GM21723 (cell line): ENCODE results near the gene ATL3.
"Not testable (repeated sequence)": the region's sequence is repeated elsewhere in the genome, so short reads cannot be mapped to it uniquely, and the experiment has no call there.

Experiments used
- ATAC-seq: cut with Tn5 transposase; IDR thresholded peaks from one replicate; pipeline ENCODE4 v1.9.1; 2021; ENCODE audit warnings: mild to moderate bottlenecking, moderate library complexity; ENCODE audit not compliant: unreplicated experiment

Gene ATL3

DNA sequence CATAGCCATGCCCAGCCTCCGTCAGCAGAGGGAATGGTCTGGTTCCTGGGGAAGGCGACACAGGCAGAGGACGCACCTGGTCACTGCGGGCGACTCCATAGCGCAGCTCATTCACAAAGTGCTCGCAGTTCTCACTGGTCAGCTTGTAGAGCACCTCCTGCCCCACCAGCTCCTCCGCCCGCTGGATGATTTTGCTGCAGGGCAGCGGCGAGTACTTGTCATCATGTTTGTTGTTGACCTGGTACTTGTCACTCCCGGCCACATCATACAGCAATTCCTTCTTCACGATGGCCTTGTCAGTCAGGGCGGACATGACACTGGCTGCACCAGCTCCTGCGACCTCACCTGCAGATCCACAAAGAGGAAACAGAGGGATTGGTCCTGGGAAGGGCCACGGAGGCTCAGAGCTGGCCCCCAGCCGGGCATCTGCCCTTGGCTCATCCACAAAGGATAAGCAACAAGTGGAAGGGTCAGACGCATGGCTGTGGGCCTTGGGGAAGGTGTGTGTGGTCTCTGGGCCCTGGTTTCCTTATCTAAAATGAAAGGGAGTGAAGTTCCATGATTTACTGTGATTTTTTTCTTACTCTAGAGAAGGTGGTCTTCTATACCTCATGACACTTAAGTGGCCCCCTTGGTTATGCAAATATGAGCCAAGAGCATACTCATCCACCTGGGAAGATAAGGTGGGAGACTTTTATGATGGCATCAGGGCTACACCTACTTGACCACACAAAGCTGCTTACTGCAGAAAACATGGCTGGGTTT lies 81.0 kb downstream of the ATL3 start:
- ATAC-seq = no peak

DNA sequence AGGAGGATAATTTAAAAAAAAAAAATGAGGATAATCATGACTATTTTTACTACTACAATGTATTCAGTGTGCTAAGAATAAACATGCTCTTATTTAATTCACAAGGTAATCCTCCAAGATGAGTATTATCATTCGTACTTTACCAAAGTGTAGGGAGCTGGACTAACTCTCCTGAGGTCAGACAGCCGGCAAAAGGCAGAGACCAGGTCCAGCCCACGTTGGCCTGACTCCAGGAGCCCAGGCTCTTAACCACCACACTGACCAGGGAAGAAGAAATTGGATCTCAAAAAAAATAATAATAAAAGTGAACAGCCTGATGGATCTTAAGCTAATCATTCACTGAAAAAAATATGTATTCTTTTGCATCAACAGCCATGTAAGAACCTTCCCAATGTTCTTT lies 82.2 kb downstream of the ATL3 start:
- ATAC-seq = no peak

DNA sequence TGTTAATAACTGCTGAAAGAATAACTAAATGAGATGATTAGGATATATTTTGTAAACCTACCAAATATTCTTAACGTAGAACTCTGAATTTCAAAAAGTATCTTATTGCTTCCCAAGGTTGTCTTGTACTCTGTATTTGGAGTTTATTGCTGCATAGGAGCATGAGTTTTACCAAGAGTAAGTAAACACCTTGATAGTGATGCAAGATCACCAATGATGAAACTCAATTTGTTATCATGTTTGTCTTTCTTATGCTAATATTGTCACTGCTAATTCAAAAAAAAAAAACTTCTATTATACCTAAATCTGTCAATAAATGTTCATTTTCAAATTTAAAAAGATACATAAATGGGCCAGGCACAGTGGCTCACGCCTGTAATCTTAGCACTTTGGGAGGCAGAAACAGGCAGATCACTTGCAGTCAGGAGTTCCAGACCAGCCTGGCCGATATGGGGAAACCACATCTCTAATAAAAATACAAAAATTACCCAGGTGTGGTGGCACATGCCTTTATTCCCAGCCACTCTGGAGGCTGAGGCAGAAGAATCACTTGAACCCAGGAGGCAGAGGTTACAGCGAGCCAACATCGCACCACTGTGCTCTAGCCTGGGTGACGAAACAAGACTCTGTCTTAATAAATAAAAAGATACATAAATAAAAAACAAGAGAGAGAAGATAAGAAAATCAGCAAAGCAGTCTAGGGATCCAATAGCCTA lies 84.6 kb downstream of the ATL3 start:
- no peak for ATAC-seq

DNA sequence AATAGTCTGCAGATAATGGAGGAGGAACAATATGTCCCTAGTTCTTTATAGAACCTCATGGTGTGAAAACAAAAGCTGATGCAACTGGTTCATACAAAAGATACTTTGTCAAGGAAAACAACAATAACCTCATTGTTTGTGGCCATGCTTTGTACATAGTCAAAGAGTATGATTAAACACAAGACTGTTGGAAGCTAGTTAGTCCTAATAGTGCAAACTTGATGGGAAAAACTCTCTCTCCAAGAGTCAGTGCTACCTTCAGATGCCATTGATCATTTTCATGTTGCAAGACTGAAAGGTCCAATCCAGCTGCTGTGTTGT lies 87.9 kb downstream of the ATL3 start:
- no peak for ATAC-seq

DNA sequence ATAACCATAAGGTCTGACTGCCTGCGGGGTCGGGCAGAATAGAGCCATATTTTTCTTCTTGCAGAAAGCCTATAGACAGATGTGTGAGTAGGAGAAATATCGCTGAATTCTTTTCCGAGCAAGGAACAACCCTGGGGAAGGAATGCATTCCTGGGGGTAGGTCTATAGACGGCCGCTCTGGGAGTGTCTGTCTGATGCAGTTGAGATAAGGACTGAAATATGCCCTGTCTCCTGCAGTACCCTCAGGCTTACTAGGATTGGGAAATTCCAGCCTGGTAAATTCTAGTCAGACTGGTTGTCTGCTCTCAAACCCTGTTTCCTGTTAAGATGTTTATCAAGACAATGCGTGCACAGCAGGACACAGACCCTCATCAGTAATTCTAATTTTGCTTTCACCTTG lies 90.0 kb downstream of the ATL3 start:
- ATAC-seq = not testable (repeated sequence)

DNA sequence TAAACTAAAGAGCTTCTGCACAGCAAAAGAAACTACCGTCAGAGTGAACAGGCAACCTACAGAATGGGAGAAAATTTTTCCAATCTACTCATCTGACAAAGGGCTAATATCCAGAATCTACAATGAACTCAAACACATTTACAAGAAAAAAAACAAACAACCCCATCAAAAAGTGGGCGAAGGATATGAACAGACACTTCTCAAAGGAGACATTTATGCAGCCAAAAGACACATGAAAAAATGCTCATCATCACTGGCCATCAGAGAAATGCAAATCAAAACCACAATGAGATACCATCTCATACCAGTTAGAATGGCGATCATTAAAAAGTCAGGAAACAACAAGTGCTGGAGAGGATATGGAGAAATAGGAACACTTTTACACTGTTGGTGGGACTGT lies 92.3 kb downstream of the ATL3 start:
- ATAC-seq = not testable (repeated sequence)

DNA sequence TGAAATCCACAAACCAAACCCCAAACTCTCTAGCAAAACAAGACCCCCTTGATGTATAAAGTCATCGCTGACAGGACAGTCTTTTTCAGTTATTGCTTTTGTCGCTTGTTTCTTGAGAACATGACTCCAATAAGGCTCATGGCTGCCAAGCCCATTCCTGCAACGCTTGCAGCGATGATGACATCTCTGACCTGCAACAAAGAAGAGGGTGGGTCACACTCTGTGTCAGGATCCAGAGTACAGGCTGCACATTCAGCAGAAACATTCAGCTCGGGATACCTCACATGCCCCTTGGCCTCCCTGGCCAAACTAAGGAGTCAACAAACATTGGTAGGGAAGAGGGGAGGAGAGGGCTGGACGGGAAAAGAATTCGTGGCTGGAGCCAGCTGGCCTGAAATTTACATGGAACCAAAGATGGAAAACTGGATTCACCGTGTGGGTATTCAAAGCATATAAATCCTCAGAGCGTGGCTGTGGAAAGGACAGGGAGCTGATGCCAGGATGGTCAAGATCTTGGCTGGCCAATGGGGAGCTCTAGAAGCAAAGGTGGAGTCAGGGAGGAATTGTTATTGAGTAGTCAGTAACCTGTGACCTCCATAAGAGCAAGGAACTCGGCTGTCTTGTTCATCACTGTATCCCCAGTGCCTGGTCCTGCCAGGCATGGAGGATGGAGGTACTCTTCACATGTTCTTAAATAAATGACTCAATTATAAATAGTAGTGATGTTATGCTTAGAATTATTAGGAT lies 96.1 kb downstream of the ATL3 start:
- no peak for ATAC-seq
